B cell (primary cell): ENCODE measurements around the gene HPRT1. TPM values are rescaled to one million over a fixed set of nuclear protein-coding genes. Genes with fewer than 3 reads are reported as not detected.
"Not testable (repeated sequence)": the region's sequence is repeated elsewhere in the genome, so short reads cannot be mapped to it uniquely, and the experiment has no call there.

Experiments
- ATAC-seq: fragments of 200-7000 bp; cut with Tn5 transposase; one replicate; pipeline ENCODE4 v1.10.0; 2021; ENCODE audit warnings: low read depth, mild to moderate bottlenecking, moderate number of reproducible peaks, moderate library complexity
- CTCF ChIA-PET: fragments of 350-600 bp; sonication (Branson Sonifier 250); formaldehyde crosslinking; loops from one replicate; lab custom pipeline; 2021; ENCODE audit warnings: antibody characterized with exemption, inconsistent platforms; lab: Charles Lee
- POLR2A ChIA-PET: fragments of 350-600 bp; sonication (Branson Sonifier 250); formaldehyde crosslinking; loops from one replicate; lab custom pipeline; 2021; ENCODE audit warnings: antibody characterized with exemption; lab: Charles Lee
- DNase-seq: peaks from one replicate; pipeline ENCODE4 v3.0.0; 2013
- H2AFZ ChIP-seq: 2 replicates; pipeline ENCODE4 v1.6.1; 2012; ENCODE audit warnings: mild to moderate bottlenecking, low read depth, low read length; ENCODE audit not compliant: insufficient read depth, poor library complexity, severe bottlenecking
- H3K27ac ChIP-seq, 2 donors: 1 replicate in 1 of 2; 2 replicates in 1 of 2; pipeline ENCODE4 v1.5.1; 2012 to 2013; ENCODE audit warnings: low read length in 2 of 2, mild to moderate bottlenecking in 2 of 2, moderate library complexity in 1 of 2
- H3K27me3 ChIP-seq, 4 experiments: fragments of 200-600 bp in 1 of 4; sonication (generic) in 1 of 4; replicated peaks in 1 of 4; 1 replicate in 2 of 4; 2 replicates in 2 of 4; pipeline versions ENCODE4 v1.6.1 to v1.7.0; 2013 to 2016; ENCODE audit warnings: low read length in 3 of 4, mild to moderate bottlenecking in 2 of 4, mixed read lengths in 1 of 4, moderate library complexity in 1 of 4; ENCODE audit not compliant: insufficient read depth in 4 of 4, control insufficient read depth in 3 of 4; ENCODE audit errors: control extremely low read depth in 1 of 4
- H3K36me3 ChIP-seq, 2 experiments: replicated peaks in 1 of 2; 1 replicate in 1 of 2; 2 replicates in 1 of 2; pipeline versions ENCODE4 v1.6.1 to v1.7.1; 2013; ENCODE audit warnings: low read length in 1 of 2; ENCODE audit not compliant: insufficient read depth in 2 of 2, control insufficient read depth in 1 of 2; ENCODE audit errors: control extremely low read depth in 1 of 2, extremely low read depth in 1 of 2
- H3K4me1 ChIP-seq, 2 donors: fragments of 200-600 bp in 1 of 2; sonication (generic) in 1 of 2; 1 replicate in 1 of 2; 2 replicates in 1 of 2; pipeline versions ENCODE4 v1.5.1 to v1.6.1; 2013 to 2017; ENCODE audit warnings: low read length in 2 of 2; ENCODE audit not compliant: control insufficient read depth in 2 of 2, insufficient read depth in 2 of 2
- H3K4me2 ChIP-seq: replicated peaks from 2 replicates; pipeline ENCODE3; 2012; ENCODE audit warnings: mild to moderate bottlenecking, low read depth, low read length; ENCODE audit not compliant: poor library complexity, severe bottlenecking
- H3K4me3 ChIP-seq, 5 experiments: fragments of 200-600 bp in 1 of 5; sonication (generic) in 1 of 5; 1 replicate in 3 of 5; 2 replicates in 2 of 5; pipeline versions ENCODE4 v1.5.1 to v1.7.0; 2011 to 2016; ENCODE audit warnings: low read length in 4 of 5, mild to moderate bottlenecking in 4 of 5, low read depth in 2 of 5, control low read depth in 1 of 5, moderate library complexity in 1 of 5; ENCODE audit not compliant: insufficient read depth in 1 of 5; ENCODE audit errors: control extremely low read depth in 1 of 5, extremely low read depth in 1 of 5
- H3K79me2 ChIP-seq: fragments of 200-600 bp; sonication (generic); one replicate; pipeline ENCODE4 v1.6.0; 2016; ENCODE audit warnings: low read length; ENCODE audit not compliant: control insufficient read depth, insufficient read depth
- H3K9ac ChIP-seq: fragments of 200-600 bp; sonication (generic); 2 replicates; pipeline ENCODE4 v1.6.1; 2017; ENCODE audit warnings: mild to moderate bottlenecking, low read length, moderate library complexity
- H3K9me3 ChIP-seq, 3 donors: one replicate each; pipeline versions ENCODE4 v1.6.1 to v1.7.1; 2013; ENCODE audit warnings: low read length in 2 of 3; ENCODE audit not compliant: control insufficient read depth in 2 of 3, insufficient read depth in 1 of 3; ENCODE audit errors: control extremely low read depth in 1 of 3
- H4K20me1 ChIP-seq: 2 replicates; pipeline ENCODE4 v1.6.0; 2012; ENCODE audit warnings: mild to moderate bottlenecking, low read length; ENCODE audit not compliant: insufficient read depth, control insufficient read depth, poor library complexity, severe bottlenecking
- H3K27ac Mint-ChIP-seq: one replicate; pipeline ENCODE4 v1.8.0; 2021; ENCODE audit warnings: mixed read lengths
- H3K27me3 Mint-ChIP-seq: one replicate; pipeline ENCODE4 v1.8.0; 2021; ENCODE audit warnings: mixed read lengths
- H3K4me1 Mint-ChIP-seq: one replicate; pipeline ENCODE4 v1.8.0; 2021; ENCODE audit warnings: mixed read lengths
- H3K4me3 Mint-ChIP-seq: one replicate; pipeline ENCODE4 v1.8.0; 2021; ENCODE audit warnings: mixed read lengths
- H3K9me3 Mint-ChIP-seq: one replicate; pipeline ENCODE4 v1.8.0; 2022; ENCODE audit warnings: mixed read lengths; ENCODE audit not compliant: insufficient read depth
- EZH2 ChIP-seq: IDR thresholded peaks from 2 replicates; pipeline ENCODE4 v1.6.1; 2012; ENCODE audit warnings: borderline replicate concordance, low read depth, mild to moderate bottlenecking, moderate library complexity, low read length; ENCODE audit not compliant: insufficient read depth, poor library complexity, severe bottlenecking
- WGBS: methylation state at CpG from one replicate; pipeline ENCODE4 v1.1.5; 2013; ENCODE audit warnings: missing lambda C conversion rate; ENCODE audit not compliant: insufficient coverage; 5-methylcytosine and 5-hydroxymethylcytosine counted together
- intact Hi-C: fragments of 100-400 bp; cut with micrococcal nuclease; formaldehyde crosslinking; loops from one replicate; pipeline ENCODE4 v1.10.0; 2022
- polyA plus RNA-seq: library from polyadenylated mRNA; depleted of rRNA; stranded (reverse); fragments of >200 nt; gene quantifications from 2 replicates; pipeline ENCODE4 v1.2.3, GENCODE V29; 2012
- total RNA-seq, 2 donors: library from RNA; stranded (reverse); fragments of 120-200 nt in 1 of 2; gene quantifications; 1 replicate in 1 of 2; 2 replicates in 1 of 2; pipeline versions ENCODE4 v1.2.3 to v1.2.4, GENCODE V29; 2013 to 2022
- TF ChIP-seq, protein P1 (sequence below): fragments of 200-600 bp; IDR thresholded peaks from one replicate; pipeline ENCODE4 v1.8.0; 2022; ENCODE audit warnings: antibody characterized with exemption, mild to moderate bottlenecking

Gene HPRT1
- total and polyA plus RNA-seq, 2 donors (not counting 1 experiment from before 2014, with no cell fraction given) = 6.6 to 19.5 TPM

GRCh38 chrX:134462927-134463326, 3.0 kb downstream of the HPRT1 start:
- DNase-seq (no peak), ATAC-seq (no peak)
- Histone ChIP-seq H3K79me2 (peaks cover 10% of the 10 kb centered on the region), H3K4me2 (no peak overlapping the region), H3K36me3 (no peaks in the 10 kb centered on the region), H3K27ac (no peak overlapping the region), H4K20me1 (no peaks in the 10 kb centered on the region), H3K4me1 (peaks cover 5 to 11% of the 10 kb centered on the region in 2 donors), H3K27me3 (no peaks in the 10 kb centered on the region), H3K4me3 (no peak overlapping the region), H3K9ac (no peak overlapping the region), H3K9me3 (no peaks in the 10 kb centered on the region), H2AFZ (no peak overlapping the region)
- no CpG with 5 or more reads among the region's 2 CpGs for WGBS
- no peak for TF ChIP-seq EZH2
- TF ChIP-seq, protein P1, sequence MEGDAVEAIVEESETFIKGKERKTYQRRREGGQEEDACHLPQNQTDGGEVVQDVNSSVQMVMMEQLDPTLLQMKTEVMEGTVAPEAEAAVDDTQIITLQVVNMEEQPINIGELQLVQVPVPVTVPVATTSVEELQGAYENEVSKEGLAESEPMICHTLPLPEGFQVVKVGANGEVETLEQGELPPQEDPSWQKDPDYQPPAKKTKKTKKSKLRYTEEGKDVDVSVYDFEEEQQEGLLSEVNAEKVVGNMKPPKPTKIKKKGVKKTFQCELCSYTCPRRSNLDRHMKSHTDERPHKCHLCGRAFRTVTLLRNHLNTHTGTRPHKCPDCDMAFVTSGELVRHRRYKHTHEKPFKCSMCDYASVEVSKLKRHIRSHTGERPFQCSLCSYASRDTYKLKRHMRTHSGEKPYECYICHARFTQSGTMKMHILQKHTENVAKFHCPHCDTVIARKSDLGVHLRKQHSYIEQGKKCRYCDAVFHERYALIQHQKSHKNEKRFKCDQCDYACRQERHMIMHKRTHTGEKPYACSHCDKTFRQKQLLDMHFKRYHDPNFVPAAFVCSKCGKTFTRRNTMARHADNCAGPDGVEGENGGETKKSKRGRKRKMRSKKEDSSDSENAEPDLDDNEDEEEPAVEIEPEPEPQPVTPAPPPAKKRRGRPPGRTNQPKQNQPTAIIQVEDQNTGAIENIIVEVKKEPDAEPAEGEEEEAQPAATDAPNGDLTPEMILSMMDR = no peak
- H3K27me3 Mint-ChIP-seq = no peaks in the 10 kb centered on the region
- no peak overlapping the region for H3K27ac Mint-ChIP-seq
- ChIA-PET POLR2A (no interaction called here), CTCF (no interaction called here)
- H3K4me1 Mint-ChIP-seq = peaks cover 9% of the 10 kb centered on the region
- H3K9me3 Mint-ChIP-seq = no peaks in the 10 kb centered on the region
- intact Hi-C loops = loop anchor here (5.0 kb wide), 2 partner anchors 76 to 291 kb away; no protein-coding TSS in a partner anchor
- no peak overlapping the region for H3K4me3 Mint-ChIP-seq

GRCh38 chrX:134464453-134464852, 4.5 kb downstream of the HPRT1 start:
- H3K9ac ChIP-seq, H3K27ac Mint-ChIP-seq, H4K20me1 ChIP-seq, H3K4me1 Mint-ChIP-seq, H3K27ac ChIP-seq, ATAC-seq, H3K4me3 Mint-ChIP-seq, H3K27me3 Mint-ChIP-seq, DNase-seq, H3K36me3 ChIP-seq, H3K9me3 ChIP-seq, H3K4me1 ChIP-seq, H2AFZ ChIP-seq, H3K9me3 Mint-ChIP-seq, H3K4me3 ChIP-seq, POLR2A ChIA-PET, H3K4me2 ChIP-seq, CTCF ChIA-PET, H3K27me3 ChIP-seq: not testable (repeated sequence)
- H3K79me2 ChIP-seq = peaks cover 10% of the 10 kb centered on the region
- WGBS = 100% methylated on average over 5 of the region's 6 CpGs
- intact Hi-C loops = loop anchor here (5.0 kb wide), 2 partner anchors 77 to 292 kb away; no protein-coding TSS in a partner anchor
